Superior temporal gyrus (tissue), 1 donor: ENCODE data around the gene CHCHD3.
A peak's percentile ranks its signal among the peaks of the same experiment; 100 is the strongest.
"Not testable (repeated sequence)": the region's sequence is repeated elsewhere in the genome, so short reads cannot be mapped to it uniquely, and the experiment has no call there.

Source experiments
- DNase-seq: peaks from one replicate; pipeline ENCODE4 v3.0.0-alpha.2; 2016; ENCODE audit errors: extremely low spot score

CHCHD3 gene

DNA sequence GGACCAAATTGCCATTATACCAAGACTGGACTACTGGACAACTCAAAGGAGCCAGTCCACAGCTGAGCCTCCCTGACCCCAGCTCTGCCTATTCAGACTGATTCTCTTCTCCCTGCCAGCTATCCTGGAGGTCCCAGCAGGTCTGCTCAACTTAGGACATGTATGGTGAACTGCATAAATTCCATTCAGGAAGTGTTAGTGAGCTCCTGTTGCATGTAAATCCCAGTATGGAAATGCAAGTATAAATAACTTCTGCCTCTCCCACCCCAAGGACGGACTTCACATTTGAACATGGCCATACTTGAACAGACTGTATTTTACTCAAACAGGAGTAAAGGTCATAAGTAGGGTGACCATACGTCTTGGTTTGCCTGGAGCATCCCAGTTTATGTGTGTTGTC is 128.4 kb downstream of the CHCHD3 start:
- no peak for DNase-seq

DNA sequence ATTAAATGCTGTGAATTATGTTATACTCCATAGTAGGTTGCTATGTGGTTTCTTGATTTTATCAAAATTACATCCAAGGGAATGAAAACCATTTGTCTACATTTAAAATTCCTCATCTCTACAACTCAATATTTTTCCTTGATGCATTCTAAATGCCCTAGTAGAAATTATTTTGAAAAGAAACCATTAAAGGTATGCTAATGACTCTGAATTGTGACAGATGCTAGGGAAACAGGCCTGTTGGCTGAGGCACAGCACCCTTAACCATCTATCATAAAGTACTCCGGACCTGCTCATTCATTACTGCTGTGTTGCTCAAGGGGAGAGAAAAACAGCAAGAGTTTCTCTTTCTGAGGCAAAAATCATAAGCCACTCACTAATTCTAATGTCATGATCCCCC is 131.2 kb downstream of the CHCHD3 start:
- DNase-seq: no peak

DNA sequence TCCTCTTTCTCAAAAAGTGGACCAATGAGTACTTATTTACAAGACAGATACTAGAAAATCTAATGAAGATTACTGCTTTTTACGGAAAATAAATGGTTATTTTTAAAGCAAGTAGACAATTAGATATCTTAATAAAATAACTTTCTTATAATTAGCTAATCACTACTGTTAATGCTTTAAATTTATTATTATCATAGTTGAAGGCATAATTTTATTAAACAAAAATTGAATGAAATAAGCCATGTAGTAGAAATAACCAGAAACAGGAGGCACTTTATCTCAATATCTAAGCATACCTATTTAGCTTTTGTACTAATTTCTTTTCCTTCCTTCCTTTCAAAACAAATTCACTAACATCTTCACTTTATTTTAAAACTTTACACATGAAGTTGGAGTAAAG is 134.9 kb downstream of the CHCHD3 start:
- DNase-seq: no peak

DNA sequence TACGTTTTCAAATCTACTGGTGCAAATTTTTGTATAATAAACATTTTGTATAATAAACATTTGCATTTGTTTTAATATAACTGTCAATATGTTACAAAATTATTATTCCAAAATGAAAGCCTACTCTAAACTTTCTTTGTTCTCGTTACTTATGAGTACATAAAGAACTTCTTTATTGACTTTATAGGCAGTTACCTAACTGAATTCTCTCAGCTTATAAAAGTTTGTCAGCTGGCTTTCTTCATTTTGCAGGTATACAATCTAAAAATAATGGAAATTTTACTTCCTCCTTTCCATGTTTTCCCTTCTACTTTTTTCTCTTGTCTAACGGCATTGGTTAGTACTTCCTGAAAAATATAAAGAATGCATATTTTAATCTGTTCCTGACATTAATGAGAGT is 137.1 kb downstream of the CHCHD3 start:
- no peak for DNase-seq

DNA sequence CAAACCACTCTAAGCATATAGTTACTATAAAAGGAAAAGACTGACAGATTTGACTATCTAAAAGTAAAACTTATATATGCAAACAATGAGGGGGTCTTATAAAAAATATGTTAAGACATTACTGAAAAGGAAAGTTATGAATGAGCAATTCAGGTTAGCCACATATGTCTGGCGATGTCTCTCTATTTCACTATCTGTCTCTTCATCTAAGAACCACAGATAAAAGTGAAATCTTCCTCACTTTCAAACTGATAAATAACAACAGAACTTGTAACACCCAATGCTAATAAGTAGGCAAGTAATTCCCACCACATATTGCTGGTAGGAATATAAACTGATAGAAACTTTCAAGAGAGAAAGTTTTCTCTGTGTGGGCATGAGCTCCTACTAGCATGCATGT is 138.2 kb downstream of the CHCHD3 start:
- no peak for DNase-seq

DNA sequence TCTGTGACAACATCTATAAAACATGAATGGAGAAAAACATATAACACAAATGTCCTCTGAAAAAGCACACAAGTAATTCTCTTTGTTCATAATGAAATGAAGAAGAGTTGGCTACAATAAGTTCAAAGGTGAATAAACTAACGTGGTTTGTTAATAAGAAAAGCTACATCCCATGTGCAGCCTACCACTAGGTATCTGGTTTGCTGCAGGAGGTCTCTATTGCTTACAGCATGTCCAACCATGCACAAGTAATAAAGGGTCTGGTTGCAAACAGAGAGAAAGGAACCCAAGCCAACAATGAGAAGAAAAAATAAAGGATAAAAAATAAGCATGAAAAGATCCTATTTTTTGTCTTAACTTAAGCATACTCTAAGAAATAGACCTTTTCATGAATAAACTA is 139.2 kb downstream of the CHCHD3 start:
- DNase-seq: no peak

DNA sequence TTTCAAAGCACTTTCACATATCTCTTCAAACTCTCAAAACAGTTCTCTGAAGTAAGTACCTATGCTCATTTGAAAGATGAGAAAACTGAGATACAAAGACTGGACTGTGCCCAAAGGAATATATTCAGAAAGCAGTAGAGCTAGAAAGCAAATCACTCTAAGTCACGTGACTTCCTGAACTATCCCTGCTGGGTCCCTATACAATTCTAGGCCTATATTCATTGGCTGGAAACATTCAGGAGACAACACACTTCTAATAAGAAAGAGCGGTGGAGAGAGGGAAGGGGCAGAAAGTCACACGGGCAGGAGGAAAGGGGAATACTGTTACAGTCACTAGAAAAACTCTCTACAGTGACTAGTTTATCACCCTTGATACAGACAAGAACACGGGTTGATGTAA is 140.0 kb downstream of the CHCHD3 start:
- DNase-seq: no peak

DNA sequence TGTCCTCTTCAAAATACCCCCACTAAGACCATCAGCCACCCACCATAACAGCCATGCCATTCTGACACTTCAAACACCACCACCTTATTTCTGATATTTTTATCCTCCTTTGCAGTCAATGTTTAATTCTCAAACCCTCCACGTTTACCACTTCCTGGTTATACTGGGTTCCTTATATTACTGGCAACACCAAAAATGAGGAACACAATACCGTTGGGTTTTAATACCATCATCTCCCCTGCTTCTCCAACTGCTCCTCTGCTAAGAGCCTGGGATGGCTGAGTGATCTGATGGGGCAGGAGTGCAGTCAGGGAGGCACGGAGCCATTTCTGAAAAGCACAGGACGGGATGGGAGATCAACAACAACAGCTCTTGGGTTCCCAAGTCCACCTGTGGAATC is 140.5 kb downstream of the CHCHD3 start:
- DNase-seq: no peak

DNA sequence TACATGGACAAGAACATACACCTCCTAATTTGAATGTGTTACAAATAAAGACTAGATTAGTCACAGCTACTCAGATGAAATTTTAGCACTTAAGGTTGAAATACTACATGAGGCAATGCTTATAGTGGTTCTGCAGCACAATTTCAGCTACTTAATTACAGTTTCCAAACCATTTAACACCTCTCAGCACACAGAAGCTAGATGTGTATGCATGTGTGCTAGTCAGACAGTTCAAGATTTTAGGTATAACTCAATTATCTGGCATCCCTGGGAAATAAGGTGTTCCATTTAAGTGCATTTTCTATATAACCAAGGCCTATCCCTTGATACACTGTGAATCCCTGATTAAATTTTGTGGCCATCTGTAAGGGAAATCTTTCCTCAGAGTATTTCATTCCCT is 141.8 kb downstream of the CHCHD3 start:
- DNase-seq: no peak

DNA sequence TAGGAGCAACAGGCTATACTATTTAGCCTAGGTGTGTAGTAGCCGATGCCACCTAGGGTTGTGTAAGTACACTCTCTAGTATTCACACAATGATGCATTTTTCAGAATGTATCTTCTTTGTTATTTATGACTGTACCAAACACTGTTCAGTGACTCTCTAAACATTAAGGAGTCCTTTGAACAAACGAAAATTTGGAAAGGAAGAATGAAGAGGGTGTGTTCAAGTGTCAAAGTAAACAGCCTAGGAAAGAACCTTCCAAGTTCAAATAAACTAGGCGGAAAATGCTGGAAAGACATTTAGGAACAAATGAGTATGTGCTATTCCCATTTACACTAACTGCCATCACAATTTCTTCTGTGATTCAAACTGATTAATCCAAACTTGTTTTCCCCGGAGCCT is 142.4 kb downstream of the CHCHD3 start:
- DNase-seq: no peak

DNA sequence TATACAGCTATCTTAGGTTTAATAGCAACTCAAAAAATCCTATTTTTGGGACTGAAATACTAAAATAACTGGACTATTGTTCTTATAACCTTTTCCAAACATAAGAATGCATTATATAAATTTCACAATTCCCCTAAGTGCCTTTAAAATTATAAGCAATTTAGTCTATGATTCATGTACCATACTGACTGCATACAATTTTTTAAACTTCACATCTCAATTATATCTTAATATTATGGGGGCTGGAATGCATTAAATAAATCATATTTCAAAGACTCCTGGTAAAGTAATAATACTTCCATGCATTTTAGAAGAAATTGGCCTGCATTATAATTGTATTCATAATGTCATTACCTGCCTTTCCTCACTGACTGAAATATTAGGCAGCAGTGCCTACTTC is 144.6 kb downstream of the CHCHD3 start:
- DNase-seq: no peak

DNA sequence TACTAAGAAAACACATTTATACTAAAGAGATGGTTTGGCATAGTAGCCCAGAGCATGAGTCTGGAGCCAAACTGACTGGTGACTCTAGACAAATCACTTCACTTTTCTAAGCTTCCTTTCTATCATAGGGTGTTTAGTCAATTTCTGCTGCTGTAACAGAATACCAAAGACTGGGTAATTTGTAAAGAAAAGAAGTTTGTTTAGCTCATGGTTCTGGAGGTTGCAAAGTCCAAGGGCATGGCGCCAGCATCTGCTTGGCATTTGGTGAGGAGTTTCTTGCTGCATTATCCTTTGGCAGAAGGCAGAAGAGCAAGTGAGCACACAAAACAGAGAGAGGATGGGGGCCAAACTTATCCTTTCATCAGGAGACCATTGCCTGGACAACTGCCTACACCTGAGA is 146.3 kb downstream of the CHCHD3 start:
- no peak for DNase-seq

DNA sequence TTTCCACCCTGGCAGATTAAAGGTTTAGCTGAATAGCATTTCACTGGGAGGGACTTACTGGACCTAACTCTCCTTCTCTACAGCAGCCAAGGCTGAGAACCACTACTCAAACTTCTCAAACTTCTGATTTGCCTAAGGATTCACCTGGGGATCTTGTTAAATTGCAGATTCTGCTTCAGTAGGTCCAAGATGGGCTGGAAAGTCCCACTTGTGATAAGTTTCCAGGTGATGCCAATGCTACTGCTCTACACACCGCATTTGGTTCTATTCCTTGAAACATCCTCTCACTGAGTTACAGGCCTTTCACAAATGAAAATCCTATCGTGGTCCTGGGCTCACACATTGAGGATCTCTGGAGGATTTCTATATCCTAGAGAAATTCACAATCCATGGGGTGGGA is 147.9 kb downstream of the CHCHD3 start:
- DNase-seq: no peak

DNA sequence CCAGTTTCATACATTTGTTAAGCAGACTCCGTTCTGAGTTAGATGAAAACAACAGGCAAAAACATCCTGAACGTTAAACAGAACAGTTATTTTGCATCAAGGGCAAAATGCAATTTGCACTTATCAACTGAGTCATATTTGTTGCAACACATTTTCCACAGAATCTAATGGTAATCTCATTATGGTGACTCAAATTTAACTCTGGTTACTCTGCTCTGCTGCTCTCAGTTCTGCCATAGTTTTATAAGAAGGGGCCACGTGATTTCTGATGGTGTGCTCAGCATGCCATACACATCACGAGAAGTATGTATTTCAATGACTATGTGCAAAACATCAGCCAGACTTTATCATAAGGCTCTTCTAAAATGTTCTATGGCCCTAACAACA is 148.8 kb downstream of the CHCHD3 start:
- no peak for DNase-seq

DNA sequence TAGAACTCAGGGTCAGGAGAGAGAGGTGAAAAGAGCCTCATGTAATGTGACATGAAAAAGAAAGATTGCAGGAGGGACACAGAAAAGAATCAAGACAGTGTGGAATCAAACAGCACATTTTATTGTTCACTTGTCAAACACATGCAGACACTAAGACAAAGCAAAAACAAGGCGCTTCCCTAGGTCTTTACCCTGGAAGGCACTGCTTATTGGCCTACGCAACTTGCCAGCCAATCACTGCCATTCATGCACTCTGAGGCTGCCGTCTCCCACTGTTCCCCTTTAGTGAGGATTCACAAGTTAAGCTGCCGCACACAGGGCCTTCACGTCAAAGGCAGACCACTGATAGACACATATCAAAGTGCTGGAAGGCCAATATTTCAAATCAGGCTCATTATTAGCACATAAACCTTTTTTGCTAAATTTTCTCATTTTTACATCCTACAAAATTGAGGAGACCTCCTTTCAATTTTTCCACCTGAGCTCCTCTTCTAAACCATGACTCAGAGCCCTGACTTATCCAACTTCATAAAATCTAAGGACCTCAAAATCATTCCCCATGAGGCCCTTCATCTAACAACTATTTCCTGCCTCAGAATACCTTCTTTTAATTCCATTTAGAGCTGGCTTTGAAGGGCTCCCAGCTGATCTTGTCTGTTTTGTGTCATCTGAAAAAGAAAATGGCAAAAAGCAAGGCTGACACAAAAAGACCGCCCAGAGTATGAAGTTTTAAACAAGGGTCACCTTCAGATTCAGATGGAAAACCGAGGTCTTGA is 149.4 kb downstream of the CHCHD3 start:
- DNase-seq: no peak

DNA sequence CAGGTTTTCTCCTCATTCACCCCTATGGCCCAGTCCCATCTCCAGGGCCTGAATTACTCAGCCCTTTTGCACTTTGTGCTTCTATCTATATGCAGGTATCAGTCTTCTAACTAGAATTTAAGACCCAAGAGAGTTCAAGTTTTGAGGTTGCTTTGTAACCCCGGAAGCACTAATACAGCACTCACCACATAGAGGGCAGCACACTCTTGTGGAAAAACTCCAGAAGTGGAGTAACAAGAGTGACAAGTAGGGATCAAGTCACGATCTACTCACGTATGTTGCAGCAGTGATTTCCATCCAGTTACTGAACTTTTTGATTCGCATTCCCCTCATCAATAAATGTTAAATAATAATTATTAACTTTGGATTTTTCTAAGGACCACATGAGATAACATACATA is 151.0 kb downstream of the CHCHD3 start:
- DNase-seq: peak; percentile 68

DNA sequence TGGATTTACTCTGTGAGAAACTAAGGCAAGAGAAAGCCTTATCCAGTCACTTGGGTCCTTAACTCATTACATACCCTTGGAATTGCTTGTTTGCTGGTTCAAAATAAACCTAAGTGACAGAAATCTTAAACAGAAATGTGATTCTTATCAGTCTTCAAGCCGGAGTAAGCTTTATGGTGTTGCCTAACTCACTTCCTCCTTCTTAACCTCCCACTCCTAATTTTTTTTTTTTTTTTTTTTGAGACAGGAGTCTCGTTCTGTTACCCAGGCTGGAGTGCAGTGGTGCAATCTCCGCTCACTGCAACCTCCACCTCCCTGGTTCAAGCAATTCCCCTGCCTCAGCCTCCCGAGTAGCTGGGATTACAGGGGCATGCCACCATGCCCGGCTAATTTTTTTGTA is 151.9 kb downstream of the CHCHD3 start:
- DNase-seq: not testable (repeated sequence)

DNA sequence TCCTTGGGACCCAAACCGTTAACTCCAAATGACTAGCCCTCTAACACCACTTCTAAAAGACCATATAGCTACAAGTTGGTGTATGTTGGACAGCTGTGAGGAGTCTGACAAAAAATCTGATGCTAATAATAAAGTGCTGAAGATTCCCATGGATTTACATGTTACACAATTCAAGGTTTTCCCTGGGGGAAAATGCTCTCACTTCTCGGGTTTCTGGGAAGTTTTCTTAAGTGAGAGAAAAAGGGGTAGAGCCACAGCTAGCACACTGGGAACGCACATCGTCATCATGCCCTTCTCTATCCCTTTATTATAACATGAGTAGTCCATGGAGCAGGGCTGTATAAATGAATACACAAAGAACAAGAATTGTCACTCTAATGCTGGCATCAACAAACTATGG is 162.1 kb downstream of the CHCHD3 start:
- no peak for DNase-seq

DNA sequence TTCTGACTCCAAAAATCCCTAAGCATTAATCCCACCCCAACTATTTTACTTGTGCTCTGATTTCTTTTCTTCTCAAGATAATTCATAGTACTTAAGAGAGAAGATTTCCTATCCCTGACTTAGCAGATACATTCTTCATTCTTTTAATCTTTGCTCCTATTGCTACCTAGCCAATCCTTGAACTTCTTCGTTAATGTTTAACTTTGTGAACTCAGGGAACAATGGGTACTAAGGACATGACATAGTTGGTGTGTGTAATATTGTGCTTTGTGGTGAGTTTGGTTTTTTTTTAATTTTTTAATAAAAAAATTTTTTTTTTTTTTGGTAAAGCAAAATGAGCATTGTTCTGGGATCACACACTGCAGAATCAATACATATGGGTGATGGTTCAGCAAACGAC is 166.2 kb downstream of the CHCHD3 start:
- no peak for DNase-seq

DNA sequence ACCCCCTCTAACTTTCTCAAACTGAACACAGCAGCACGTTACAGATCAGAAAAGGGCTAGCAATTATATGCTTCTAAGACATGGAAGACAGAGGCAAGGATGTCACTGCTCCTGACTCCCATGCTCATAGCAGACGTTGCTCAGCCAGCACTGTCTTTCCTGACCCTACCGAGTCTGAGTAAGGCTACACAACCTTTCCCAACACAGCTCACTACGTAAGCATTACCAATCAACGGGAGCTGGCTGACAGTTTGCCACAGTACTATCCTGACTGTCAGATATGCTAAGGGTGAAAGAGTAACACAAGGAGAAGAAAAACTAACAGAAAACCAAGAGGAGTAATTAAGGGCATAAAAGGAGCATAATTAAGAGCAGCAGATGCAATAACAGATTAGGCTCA is 171.2 kb downstream of the CHCHD3 start:
- no peak for DNase-seq

DNA sequence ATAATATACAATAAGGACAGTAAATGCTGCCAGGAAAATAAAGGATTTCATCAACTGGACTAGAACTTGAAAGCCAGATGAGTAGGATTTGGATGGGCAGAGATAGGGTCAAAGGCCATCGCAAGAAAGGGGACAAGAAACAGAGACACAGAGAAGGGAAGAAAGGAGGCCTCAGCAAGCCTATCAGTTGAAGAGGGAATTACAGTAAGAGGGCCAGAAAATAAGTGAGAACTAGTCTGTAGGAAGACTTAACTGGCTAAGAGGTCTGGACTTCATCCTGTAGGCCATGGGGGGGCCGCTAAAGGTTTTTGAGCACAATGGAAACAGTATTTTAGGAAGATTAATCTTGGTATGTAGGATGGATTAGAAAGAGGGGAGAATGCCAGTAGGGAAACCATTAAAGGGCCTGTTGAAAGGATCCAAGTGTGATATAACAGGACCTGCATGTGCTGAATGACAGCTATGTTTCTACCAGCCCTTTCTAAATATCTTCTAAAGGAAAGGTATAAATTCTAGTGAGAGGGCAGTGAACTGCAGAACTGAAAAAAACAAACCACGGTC is 174.4 kb downstream of the CHCHD3 start:
- DNase-seq: no peak

DNA sequence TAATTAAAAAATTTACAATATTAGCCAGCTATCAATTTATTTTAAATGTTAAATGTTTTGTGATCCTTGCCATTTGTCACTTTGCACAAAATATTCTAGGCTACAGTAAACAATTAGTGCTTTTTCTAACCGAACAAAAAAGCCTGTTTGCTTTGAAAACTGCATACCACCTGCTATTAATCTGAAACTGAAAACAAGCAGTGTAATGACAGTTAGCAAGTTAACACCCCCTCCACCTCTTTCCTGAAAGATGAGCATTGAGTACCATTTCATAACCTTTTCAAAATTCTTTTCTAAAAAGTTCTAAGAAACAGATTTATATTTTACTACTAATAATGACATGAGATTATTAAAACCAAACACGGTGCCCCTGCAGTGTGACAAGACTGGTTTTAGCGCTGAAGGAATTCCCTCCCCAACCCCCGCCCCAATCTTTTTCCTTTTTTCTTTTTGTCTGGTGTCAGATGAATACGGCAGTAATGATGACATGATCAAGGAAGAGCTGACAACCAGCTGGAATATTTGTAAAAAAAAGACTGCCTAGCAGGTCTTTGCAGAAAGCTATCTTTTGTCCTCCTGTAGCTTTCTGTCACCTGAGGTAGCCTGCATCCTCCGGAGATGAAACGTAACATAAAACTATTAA is 175.6 kb downstream of the CHCHD3 start:
- no peak for DNase-seq

DNA sequence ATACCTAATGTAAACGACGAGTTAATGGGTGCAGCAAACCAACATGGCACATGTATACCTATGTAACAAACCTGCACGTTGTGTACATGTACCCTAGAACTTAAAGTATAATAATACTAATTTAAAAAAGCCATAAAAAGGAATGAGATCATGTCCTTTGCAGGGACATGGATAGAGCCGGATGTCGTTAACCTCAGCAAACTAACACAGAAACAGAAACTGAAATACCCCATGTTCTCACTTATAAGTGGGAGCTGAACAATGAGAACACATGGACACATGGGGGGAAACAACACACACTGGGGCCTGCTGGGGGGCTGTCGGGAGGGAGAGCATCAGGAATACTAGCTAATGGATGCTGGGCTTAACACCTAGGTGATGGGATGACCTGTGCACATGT is 176.8 kb downstream of the CHCHD3 start:
- DNase-seq: not testable (repeated sequence)
